HG03108 (cell line): ENCODE results near the gene SLC15A2.

Experiments used
- ATAC-seq: cut with Tn5 transposase; IDR thresholded peaks from one replicate; pipeline ENCODE4 v1.9.1; 2021; ENCODE audit warnings: moderate library complexity; ENCODE audit not compliant: unreplicated experiment

Gene SLC15A2

GRCh38 chr3:121979246-121979645, 85.0 kb downstream of the SLC15A2 start:
- ATAC-seq, result no peak

GRCh38 chr3:121979734-121980449, 85.7 kb downstream of the SLC15A2 start:
- ATAC-seq, result no peak

- no peak for ATAC-seq
Measured at GRCh38 chr3:121980450-121980796, 86.2 kb downstream of the SLC15A2 start.

- ATAC-seq, result no peak
Measured at GRCh38 chr3:121981473-121981872, 87.3 kb downstream of the SLC15A2 start.

- ATAC-seq, result no peak
Measured at GRCh38 chr3:121985846-121986245, 91.6 kb downstream of the SLC15A2 start.

- no peak for ATAC-seq
Measured at GRCh38 chr3:121988146-121988545, 93.9 kb downstream of the SLC15A2 start.

- ATAC-seq, result no peak
Measured at GRCh38 chr3:121989943-121990342, 95.7 kb downstream of the SLC15A2 start.

- peak; percentile 45 for ATAC-seq
Measured at GRCh38 chr3:121992601-121993560, 98.7 kb downstream of the SLC15A2 start.
